ENCODE results near the gene TAS2R3. TPM values are rescaled to one million over a fixed set of nuclear protein-coding genes. Genes with fewer than 3 reads are reported as not detected.

TAS2R3 gene
- total and polyA plus RNA-seq, 4 donors = 0.47 to 4.1 TPM; not detected in 2

DNA sequence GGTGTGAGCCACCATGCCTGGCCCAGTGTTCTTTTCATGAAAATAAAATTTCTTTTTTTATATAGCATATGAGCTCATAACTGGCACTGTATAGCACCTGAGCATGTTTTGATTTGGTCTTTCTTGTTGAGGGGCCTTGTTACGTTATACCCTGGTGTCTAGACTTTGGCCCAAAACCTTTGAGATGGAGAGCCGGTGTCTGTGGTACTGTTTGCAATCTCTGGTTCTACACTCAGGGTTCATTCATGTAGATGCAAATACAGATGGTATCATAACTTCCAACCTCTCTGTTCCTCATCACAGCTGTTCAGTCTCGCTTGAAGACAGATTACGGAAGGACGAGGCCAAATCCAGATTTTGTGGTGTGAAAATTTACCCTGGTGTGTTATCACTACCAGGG lies 26.0 kb downstream of the TAS2R3 start, which contains the start of gene TAS2R5:
TSS of gene TAS2R5 (plus strand) at position 301 of the 400 bp plus-strand sequence. CDS start 145 bp downstream, outside the sequence.
- no peaks in the 10 kb centered on the region for H3K9me3 ChIP-seq (ENCODE audit: control insufficient read depth in 4 of 4, low read length in 3 of 4)
- WGBS = 82% methylated on average over 5 of the region's 5 CpGs
- no peak within 1 kb of the TSS for H3K4me3 ChIP-seq (ENCODE audit: low read depth in 1 of 3, low read length in 3 of 3)
- no peaks in the 10 kb centered on the region for H3K27me3 ChIP-seq (ENCODE audit: control insufficient read depth in 4 of 4, insufficient read depth in 4 of 4, low read length in 3 of 4)
- H3K36me3 ChIP-seq (ENCODE audit: control insufficient read depth in 4 of 4, insufficient read depth in 3 of 4, low read depth in 1 of 4, low read length in 3 of 4) = no peaks in the 10 kb centered on the region
- no peak for DNase-seq (ENCODE audit: low spot score)
- H3K9ac ChIP-seq (ENCODE audit: low read depth in 1 of 2, low read length in 2 of 2) = no peak within 1 kb of the TSS
- H3K4me1 ChIP-seq (ENCODE audit: control insufficient read depth in 4 of 4, insufficient read depth in 4 of 4, low read length in 3 of 4) = no peaks in the 10 kb centered on the region
- no peak within 1 kb of the TSS for H3K27ac ChIP-seq (ENCODE audit: low read depth in 1 of 2, low read length in 2 of 2)
- TF ChIP-seq, protein P1, sequence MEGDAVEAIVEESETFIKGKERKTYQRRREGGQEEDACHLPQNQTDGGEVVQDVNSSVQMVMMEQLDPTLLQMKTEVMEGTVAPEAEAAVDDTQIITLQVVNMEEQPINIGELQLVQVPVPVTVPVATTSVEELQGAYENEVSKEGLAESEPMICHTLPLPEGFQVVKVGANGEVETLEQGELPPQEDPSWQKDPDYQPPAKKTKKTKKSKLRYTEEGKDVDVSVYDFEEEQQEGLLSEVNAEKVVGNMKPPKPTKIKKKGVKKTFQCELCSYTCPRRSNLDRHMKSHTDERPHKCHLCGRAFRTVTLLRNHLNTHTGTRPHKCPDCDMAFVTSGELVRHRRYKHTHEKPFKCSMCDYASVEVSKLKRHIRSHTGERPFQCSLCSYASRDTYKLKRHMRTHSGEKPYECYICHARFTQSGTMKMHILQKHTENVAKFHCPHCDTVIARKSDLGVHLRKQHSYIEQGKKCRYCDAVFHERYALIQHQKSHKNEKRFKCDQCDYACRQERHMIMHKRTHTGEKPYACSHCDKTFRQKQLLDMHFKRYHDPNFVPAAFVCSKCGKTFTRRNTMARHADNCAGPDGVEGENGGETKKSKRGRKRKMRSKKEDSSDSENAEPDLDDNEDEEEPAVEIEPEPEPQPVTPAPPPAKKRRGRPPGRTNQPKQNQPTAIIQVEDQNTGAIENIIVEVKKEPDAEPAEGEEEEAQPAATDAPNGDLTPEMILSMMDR (IDR thresholded peaks at IDR 0.05; ENCODE audit: low read depth, low read length, missing input control) = no peak
- TF ChIP-seq JUND (IDR thresholded peaks at IDR 0.05) = no peak
- TF ChIP-seq EGR1 (IDR thresholded peaks at IDR 0.05; ENCODE audit: low read depth in 2 of 2) = no peak
- TF ChIP-seq HNF4A (conservative IDR thresholded peaks at IDR 0.05) = no peak
- TF ChIP-seq SP1 (IDR thresholded peaks at IDR 0.05) = no peak
- TF ChIP-seq NR2F2 (IDR thresholded peaks at IDR 0.05) = no peak
- TF ChIP-seq HNF4G (IDR thresholded peaks at IDR 0.05) = no peak
- no peak for TF ChIP-seq TAF1 (conservative IDR thresholded peaks at IDR 0.05)
- TF ChIP-seq, protein P2, sequence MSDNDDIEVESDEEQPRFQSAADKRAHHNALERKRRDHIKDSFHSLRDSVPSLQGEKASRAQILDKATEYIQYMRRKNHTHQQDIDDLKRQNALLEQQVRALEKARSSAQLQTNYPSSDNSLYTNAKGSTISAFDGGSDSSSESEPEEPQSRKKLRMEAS (IDR thresholded peaks at IDR 0.05) = no peak
- TF ChIP-seq RAD21 (IDR thresholded peaks at IDR 0.05) = no peak
- TF ChIP-seq FOXA2 (IDR thresholded peaks at IDR 0.05) = no peak
- TF ChIP-seq, protein P3, sequence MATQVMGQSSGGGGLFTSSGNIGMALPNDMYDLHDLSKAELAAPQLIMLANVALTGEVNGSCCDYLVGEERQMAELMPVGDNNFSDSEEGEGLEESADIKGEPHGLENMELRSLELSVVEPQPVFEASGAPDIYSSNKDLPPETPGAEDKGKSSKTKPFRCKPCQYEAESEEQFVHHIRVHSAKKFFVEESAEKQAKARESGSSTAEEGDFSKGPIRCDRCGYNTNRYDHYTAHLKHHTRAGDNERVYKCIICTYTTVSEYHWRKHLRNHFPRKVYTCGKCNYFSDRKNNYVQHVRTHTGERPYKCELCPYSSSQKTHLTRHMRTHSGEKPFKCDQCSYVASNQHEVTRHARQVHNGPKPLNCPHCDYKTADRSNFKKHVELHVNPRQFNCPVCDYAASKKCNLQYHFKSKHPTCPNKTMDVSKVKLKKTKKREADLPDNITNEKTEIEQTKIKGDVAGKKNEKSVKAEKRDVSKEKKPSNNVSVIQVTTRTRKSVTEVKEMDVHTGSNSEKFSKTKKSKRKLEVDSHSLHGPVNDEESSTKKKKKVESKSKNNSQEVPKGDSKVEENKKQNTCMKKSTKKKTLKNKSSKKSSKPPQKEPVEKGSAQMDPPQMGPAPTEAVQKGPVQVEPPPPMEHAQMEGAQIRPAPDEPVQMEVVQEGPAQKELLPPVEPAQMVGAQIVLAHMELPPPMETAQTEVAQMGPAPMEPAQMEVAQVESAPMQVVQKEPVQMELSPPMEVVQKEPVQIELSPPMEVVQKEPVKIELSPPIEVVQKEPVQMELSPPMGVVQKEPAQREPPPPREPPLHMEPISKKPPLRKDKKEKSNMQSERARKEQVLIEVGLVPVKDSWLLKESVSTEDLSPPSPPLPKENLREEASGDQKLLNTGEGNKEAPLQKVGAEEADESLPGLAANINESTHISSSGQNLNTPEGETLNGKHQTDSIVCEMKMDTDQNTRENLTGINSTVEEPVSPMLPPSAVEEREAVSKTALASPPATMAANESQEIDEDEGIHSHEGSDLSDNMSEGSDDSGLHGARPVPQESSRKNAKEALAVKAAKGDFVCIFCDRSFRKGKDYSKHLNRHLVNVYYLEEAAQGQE (IDR thresholded peaks at IDR 0.05) = no peak
- TF ChIP-seq, protein P4, sequence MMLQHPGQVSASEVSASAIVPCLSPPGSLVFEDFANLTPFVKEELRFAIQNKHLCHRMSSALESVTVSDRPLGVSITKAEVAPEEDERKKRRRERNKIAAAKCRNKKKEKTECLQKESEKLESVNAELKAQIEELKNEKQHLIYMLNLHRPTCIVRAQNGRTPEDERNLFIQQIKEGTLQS (IDR thresholded peaks at IDR 0.05) = no peak
- no peak for TF ChIP-seq FOXA1 (IDR thresholded peaks at IDR 0.05)
- TF ChIP-seq, protein P5, sequence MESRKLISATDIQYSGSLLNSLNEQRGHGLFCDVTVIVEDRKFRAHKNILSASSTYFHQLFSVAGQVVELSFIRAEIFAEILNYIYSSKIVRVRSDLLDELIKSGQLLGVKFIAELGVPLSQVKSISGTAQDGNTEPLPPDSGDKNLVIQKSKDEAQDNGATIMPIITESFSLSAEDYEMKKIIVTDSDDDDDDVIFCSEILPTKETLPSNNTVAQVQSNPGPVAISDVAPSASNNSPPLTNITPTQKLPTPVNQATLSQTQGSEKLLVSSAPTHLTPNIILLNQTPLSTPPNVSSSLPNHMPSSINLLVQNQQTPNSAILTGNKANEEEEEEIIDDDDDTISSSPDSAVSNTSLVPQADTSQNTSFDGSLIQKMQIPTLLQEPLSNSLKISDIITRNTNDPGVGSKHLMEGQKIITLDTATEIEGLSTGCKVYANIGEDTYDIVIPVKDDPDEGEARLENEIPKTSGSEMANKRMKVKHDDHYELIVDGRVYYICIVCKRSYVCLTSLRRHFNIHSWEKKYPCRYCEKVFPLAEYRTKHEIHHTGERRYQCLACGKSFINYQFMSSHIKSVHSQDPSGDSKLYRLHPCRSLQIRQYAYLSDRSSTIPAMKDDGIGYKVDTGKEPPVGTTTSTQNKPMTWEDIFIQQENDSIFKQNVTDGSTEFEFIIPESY (IDR thresholded peaks at IDR 0.05) = no peak
- no peak for TF ChIP-seq RXRA (IDR thresholded peaks at IDR 0.05)
- no peak for TF ChIP-seq YY1 (IDR thresholded peaks at IDR 0.05)
- no peak for TF ChIP-seq GABPA (IDR thresholded peaks at IDR 0.05 in 1 of 2, conservative IDR thresholded peaks at IDR 0.05 in 1 of 2)
